ENCODE measurements around the gene PIH1D1.

Gene PIH1D1

DNA sequence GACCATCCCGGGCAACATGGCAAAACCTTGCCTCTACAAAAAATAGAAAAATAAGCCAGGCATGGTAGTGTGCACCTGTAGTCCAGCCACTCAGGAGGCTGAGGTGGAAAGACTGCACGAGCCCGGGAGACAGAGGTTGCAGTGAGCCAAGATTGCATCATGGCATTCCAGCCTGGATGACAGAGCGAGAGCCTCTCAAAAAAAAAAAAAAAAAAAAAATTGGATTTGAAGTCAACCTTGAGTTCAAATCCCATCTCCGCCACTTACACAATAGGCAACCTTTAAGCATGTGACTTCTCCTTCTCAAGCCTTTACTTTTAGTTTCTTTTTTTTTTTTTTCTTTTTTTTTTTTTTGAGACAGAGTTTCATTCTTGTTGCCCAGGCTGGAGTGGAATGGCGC is 51.6 kb downstream of the PIH1D1 start:
- peak in 1 of 2 donors; percentile 19 for DNase-seq (ENCODE audit: low read depth in 2 of 2)
- TF ChIP-seq, protein P1, sequence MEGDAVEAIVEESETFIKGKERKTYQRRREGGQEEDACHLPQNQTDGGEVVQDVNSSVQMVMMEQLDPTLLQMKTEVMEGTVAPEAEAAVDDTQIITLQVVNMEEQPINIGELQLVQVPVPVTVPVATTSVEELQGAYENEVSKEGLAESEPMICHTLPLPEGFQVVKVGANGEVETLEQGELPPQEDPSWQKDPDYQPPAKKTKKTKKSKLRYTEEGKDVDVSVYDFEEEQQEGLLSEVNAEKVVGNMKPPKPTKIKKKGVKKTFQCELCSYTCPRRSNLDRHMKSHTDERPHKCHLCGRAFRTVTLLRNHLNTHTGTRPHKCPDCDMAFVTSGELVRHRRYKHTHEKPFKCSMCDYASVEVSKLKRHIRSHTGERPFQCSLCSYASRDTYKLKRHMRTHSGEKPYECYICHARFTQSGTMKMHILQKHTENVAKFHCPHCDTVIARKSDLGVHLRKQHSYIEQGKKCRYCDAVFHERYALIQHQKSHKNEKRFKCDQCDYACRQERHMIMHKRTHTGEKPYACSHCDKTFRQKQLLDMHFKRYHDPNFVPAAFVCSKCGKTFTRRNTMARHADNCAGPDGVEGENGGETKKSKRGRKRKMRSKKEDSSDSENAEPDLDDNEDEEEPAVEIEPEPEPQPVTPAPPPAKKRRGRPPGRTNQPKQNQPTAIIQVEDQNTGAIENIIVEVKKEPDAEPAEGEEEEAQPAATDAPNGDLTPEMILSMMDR (IDR thresholded peaks at IDR 0.05; ENCODE audit: low read depth, low read length): no peak
- H3K4me3 ChIP-seq (replicated peaks in 1 of 2; ENCODE audit: low read depth in 2 of 2, low read length in 2 of 2): no peak overlapping the region

DNA sequence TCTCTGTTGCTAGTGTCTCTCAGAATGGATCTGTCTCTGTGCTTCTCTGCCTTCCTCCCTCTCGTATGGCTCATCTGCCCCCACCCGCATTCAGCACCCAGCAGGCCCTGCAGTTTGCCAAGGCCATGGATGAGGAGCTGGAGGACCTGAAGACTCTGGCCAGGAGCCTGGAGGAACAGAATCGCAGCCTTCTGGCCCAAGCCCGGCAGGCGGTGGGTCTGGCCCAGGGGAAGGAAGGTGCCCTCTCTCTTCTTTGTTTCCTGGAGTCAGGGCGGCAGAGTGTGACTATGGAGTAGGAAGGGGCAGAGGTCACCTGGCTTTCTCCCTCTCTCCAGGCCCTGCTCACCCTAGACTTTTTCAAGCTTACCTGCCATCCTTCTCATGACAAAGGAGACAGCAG is 52.7 kb downstream of the PIH1D1 start:
- DNase-seq (ENCODE audit: low read depth in 2 of 2): no peak
- no peak overlapping the region for H3K4me3 ChIP-seq (replicated peaks in 1 of 2; ENCODE audit: low read depth in 2 of 2, low read length in 2 of 2)
- TF ChIP-seq, protein P1 (IDR thresholded peaks at IDR 0.05; ENCODE audit: low read depth, low read length): no peak

DNA sequence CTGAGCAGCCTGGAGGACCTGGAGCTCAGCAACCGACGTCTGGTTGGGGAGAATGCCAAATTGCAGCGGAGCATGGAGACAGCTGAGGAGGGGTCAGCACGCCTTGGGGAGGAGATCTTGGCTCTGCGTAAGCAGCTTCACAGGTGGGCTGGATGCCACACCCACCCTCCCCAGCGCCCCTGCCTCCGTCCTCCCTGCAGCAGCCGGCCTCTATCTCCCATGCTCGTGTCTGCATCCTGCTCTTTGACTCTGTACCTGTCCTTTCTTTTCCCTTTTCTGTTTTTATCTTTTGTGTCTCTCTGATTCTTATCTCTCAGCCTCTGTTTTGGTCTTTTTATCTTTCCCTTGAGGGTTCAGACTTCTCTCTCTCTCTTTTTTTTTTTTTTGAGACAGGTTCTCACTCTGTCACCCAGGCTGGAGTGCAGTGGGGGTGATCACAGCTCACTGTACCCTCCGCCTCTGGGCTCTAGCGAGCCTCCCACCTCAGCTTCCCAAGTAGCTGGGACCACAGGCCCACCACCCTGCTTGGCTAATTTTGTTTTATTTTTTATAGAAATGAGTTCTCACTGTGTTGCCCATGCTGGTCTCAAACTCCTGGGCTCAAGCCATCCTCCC is 53.5 kb downstream of the PIH1D1 start:
- TF ChIP-seq, protein P1 (IDR thresholded peaks at IDR 0.05; ENCODE audit: low read depth, low read length): no peak
- H3K4me3 ChIP-seq (replicated peaks in 1 of 2; ENCODE audit: low read depth in 2 of 2, low read length in 2 of 2): no peak overlapping the region
- no peak for DNase-seq (ENCODE audit: low read depth in 2 of 2)

DNA sequence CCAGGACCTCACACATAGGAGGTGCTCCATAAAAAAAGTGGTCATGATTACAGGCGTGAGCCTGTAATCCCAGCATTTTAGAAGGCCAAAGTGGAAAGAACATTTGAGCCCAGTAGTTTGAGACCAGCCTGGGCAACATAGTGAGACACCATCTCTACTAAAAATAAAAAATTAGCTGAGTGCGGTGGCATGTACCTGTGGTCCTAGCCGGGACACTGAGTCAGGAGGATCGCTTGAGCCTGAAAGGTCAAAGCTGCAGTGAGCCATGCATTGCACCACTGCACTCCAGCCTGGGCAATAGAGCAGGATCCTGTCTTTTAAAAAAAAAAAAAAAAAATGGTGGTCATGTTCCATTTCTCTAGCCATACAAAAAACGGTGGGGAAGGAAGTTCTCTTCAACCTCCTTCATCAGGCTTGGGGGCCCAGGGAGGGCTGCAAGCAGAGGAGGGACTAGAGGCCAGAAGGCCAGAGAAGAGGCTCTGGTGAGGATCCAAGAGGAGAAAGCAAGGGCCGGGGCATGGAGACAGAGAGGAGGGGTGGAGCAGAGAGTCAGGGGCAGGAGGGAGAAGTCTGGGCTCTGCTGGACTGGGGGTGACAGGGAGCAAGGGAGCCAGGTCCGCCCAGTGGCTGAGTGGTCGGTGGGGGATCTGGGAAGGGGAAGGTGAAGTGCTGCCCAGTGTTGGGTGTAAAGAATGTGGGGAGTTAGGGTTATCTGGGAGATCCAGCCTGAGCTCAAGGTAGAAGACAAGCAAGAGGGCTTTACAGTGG is 54.7 kb downstream of the PIH1D1 start:
- TF ChIP-seq, protein P1 (IDR thresholded peaks at IDR 0.05; ENCODE audit: low read depth, low read length): no peak
- DNase-seq (ENCODE audit: low read depth in 2 of 2): no peak
- H3K4me3 ChIP-seq (replicated peaks in 1 of 2; ENCODE audit: low read depth in 2 of 2, low read length in 2 of 2): no peak overlapping the region

Data from cardiac fibroblast (primary cell).